Ishikawa (cell line): Measurements from ENCODE around the gene AP1S2.

Source experiments
- CEBPB ChIP-seq: IDR thresholded peaks from 2 replicates; pipeline ENCODE4 v1.6.1; 2012
- CREB1 ChIP-seq: IDR thresholded peaks from 2 replicates; pipeline ENCODE4 v1.6.1; 2012; ENCODE audit warnings: low read depth
- EGR1 ChIP-seq: IDR thresholded peaks from 2 replicates; pipeline ENCODE4 v1.6.1; 2012
- EP300 ChIP-seq: IDR thresholded peaks from 2 replicates; pipeline ENCODE4 v1.6.1; 2012; ENCODE audit warnings: borderline replicate concordance
- MAX ChIP-seq: IDR thresholded peaks from 2 replicates; pipeline ENCODE4 v1.6.1; 2012
- NFIC ChIP-seq: IDR thresholded peaks from 2 replicates; pipeline ENCODE4 v1.6.1; 2012
- RAD21 ChIP-seq: IDR thresholded peaks from 2 replicates; pipeline ENCODE4 v1.6.1; 2012; ENCODE audit warnings: low read depth
- TAF1 ChIP-seq: IDR thresholded peaks from 2 replicates; pipeline ENCODE4 v1.6.1; 2012; ENCODE audit warnings: low read depth, mild to moderate bottlenecking
- TCF12 ChIP-seq: IDR thresholded peaks from 2 replicates; pipeline ENCODE4 v1.6.1; 2012; ENCODE audit warnings: low read depth
- TEAD4 ChIP-seq: IDR thresholded peaks from 2 replicates; pipeline ENCODE4 v1.6.1; 2012
- YY1 ChIP-seq: IDR thresholded peaks from 2 replicates; pipeline ENCODE4 v1.6.1; 2012; ENCODE audit warnings: low read depth
- ZBTB7A ChIP-seq: IDR thresholded peaks from 2 replicates; pipeline ENCODE4 v1.6.1; 2012; ENCODE audit warnings: low read depth
- TF ChIP-seq, protein P1 (sequence below): IDR thresholded peaks from 2 replicates; pipeline ENCODE4 v1.6.1; 2012; ENCODE audit warnings: low read depth, mild to moderate bottlenecking

DNA sequence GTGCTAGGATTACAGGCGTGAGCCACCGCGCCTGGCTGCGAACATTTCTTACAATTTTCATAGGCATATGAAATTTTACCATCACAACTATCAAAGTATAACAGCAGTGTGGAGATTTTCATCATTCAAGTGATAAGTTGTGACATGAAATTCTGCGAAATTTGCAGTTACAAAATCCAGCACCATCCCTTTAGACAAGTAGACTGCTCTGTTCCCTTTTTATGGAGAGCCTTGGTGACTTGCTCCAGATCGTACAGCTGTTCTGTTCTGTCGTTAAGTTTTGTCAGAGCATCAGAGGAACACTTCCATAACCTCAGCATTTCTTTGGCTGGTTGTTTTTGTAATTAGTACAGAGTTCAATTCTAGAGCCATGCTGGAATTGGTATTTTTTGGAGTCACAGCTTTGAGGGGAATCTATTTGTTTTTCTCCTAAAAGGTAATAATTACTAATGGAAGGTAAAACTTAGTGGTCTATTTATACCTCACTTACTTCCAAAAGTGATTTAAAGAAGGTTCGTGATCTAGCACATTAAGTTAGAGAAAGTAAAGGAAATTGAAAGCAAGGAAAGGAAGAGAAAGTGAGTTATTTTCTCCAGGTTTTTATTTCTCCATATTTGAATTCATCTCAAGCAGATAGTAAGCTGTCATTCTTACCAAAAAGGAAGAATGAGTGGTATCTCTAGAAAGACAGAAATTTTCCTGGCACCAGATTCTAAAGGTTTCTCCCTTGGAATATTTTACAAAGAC, 42.2 kb downstream of the AP1S2 start:
- TF ChIP-seq TAF1 (no peak), EP300 (no peak), MAX (no peak), RAD21 (no peak), TEAD4 (no peak), NFIC (no peak), CEBPB (no peak), YY1 (no peak), EGR1 (no peak), CREB1 (no peak), TCF12 (no peak), ZBTB7A (no peak)
- TF ChIP-seq, protein P1, sequence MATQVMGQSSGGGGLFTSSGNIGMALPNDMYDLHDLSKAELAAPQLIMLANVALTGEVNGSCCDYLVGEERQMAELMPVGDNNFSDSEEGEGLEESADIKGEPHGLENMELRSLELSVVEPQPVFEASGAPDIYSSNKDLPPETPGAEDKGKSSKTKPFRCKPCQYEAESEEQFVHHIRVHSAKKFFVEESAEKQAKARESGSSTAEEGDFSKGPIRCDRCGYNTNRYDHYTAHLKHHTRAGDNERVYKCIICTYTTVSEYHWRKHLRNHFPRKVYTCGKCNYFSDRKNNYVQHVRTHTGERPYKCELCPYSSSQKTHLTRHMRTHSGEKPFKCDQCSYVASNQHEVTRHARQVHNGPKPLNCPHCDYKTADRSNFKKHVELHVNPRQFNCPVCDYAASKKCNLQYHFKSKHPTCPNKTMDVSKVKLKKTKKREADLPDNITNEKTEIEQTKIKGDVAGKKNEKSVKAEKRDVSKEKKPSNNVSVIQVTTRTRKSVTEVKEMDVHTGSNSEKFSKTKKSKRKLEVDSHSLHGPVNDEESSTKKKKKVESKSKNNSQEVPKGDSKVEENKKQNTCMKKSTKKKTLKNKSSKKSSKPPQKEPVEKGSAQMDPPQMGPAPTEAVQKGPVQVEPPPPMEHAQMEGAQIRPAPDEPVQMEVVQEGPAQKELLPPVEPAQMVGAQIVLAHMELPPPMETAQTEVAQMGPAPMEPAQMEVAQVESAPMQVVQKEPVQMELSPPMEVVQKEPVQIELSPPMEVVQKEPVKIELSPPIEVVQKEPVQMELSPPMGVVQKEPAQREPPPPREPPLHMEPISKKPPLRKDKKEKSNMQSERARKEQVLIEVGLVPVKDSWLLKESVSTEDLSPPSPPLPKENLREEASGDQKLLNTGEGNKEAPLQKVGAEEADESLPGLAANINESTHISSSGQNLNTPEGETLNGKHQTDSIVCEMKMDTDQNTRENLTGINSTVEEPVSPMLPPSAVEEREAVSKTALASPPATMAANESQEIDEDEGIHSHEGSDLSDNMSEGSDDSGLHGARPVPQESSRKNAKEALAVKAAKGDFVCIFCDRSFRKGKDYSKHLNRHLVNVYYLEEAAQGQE, result no peak
